Lower lobe of right lung (tissue), 2 donors: Measurements from ENCODE around the gene CTAG2. TPM values are rescaled to one million over a fixed set of nuclear protein-coding genes. Genes with fewer than 3 reads are reported as not detected.

Experiments
- ATAC-seq, 2 donors: fragments of 200-7000 bp; cut with Tn5 transposase; one replicate each; pipeline ENCODE4 v1.9.1; 2020 to 2022; ENCODE audit warnings: mild to moderate bottlenecking in 2 of 2, moderate library complexity in 2 of 2
- DNase-seq: peaks from one replicate; pipeline ENCODE4 v3.0.0-alpha.2; 2020
- H3K27ac ChIP-seq: fragments of 200-600 bp; one replicate; pipeline ENCODE4 v1.8.0; 2022
- H3K27me3 ChIP-seq: fragments of 200-600 bp; one replicate; pipeline ENCODE4 v1.8.0; 2022; ENCODE audit warnings: low read depth
- H3K36me3 ChIP-seq: fragments of 200-600 bp; one replicate; pipeline ENCODE4 v1.8.0; 2022; ENCODE audit warnings: mild to moderate bottlenecking
- H3K4me1 ChIP-seq: fragments of 200-600 bp; one replicate; pipeline ENCODE4 v1.8.0; 2022
- H3K4me3 ChIP-seq: fragments of 200-600 bp; one replicate; pipeline ENCODE4 v1.8.0; 2022; ENCODE audit warnings: mild to moderate bottlenecking
- H3K9me3 ChIP-seq: fragments of 200-600 bp; one replicate; pipeline ENCODE4 v1.8.0; 2022
- intact Hi-C: fragments of 100-400 bp; cut with DNase I; formaldehyde crosslinking; loops from one replicate; pipeline ENCODE4 v1.11.0; 2022
- total RNA-seq: library from RNA; stranded (reverse); fragmentation: NEBNext Ultra II Directional; extraction: Animal tissue kit (Norgen Biotek cat#: 25700); gene quantifications from one replicate; pipeline ENCODE4 v1.2.1, GENCODE V29; 2021
- TF ChIP-seq, protein P1 (sequence below): fragments of 200-600 bp; IDR thresholded peaks from one replicate; pipeline ENCODE4 v1.8.0; 2022; ENCODE audit warnings: antibody characterized with exemption, mild to moderate bottlenecking
- donor health status: DM: no; HTN: yes; CAD: no; lungs with severe emphysema.

CTAG2 gene
- total RNA-seq, 1 donor from 2014 or later: not detected

DNA sequence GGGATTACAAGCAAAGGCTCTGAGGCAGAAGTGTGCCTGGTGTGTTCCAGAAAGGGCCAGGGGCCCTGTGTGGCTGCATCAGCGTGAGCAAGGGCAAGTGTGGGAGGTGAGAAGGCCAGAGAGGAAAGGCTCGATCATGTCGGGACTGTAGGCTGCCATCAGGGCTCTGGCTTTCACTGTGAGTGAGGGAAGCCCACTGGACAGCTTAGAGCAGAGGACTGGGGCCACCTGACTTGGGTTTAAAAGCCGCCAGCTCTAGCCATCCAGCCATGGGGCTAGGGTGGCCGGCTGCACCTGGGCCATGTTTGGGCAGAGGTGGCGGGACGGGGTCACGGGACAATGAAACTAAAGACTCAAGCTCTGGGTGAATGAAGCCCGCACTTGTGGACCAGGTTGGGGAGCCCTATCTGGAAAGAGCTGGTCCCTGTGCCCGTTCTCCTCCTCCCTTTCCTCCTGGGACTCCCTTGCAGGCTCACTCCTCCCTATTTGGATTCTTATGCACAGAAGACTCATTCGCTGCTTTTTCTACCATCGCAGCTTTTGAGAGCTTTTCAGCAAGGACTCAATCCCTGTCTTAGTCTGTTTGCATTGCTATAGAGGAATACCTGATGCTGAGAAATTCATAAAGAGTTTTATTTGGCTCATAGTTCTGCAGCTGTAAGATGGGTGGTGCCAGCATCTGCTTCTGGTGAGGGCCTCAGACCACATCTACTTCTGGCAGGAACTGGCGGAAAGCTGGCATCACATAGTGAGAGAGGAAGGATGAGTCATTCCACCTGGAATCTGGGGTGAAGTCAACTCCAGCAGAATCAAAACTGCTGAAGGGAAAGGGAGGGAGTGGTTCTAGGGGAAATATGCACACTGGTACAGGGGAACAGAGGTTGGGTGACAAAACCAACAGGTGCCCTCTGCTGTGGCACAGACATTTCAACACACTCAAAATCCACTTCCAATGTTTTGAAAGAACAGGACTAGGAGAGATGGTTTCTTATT lies 49.6 kb downstream of the CTAG2 start:
- intact Hi-C loops: no loop called here
- Histone ChIP-seq H3K27me3 (no peaks in the 10 kb centered on the region), H3K36me3 (no peaks in the 10 kb centered on the region), H3K27ac (no peak overlapping the region), H3K4me3 (no peak overlapping the region), H3K4me1 (no peaks in the 10 kb centered on the region), H3K9me3 (no peaks in the 10 kb centered on the region)
- TF ChIP-seq, protein P1, sequence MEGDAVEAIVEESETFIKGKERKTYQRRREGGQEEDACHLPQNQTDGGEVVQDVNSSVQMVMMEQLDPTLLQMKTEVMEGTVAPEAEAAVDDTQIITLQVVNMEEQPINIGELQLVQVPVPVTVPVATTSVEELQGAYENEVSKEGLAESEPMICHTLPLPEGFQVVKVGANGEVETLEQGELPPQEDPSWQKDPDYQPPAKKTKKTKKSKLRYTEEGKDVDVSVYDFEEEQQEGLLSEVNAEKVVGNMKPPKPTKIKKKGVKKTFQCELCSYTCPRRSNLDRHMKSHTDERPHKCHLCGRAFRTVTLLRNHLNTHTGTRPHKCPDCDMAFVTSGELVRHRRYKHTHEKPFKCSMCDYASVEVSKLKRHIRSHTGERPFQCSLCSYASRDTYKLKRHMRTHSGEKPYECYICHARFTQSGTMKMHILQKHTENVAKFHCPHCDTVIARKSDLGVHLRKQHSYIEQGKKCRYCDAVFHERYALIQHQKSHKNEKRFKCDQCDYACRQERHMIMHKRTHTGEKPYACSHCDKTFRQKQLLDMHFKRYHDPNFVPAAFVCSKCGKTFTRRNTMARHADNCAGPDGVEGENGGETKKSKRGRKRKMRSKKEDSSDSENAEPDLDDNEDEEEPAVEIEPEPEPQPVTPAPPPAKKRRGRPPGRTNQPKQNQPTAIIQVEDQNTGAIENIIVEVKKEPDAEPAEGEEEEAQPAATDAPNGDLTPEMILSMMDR: no peak
- DNase-seq (no peak), ATAC-seq (peak; percentile 69 to 72)

DNA sequence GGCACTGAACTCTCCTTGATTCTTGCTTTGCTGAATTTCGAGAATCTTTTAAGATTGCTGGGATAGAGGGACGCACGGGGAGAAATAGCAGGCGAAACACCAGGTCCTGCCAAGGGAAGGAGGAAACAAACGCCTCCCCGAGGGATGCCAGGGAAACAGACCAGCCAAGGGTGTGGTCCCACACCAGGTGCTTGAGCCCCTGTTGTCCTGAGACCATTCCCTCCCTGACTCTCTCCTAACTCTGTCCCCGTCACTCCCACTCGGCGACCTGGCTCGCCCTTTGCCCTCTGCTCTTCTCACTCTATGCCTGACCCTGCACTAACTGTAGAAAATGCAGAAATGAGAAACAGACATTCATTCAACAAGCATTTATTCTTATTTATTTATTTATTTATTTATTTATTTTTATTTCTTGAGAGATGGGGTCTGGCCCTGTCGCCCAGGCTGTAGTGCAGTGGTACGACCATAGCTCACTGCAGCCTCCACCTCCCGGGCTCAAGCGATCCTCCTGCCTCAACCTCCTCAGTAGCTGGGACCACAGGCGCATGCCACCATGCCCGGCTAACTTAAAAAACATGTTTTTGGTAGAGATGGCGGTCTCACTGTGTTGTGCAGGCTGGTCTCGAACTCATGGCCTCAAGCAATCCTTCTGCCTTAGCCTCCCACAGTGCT lies 50.5 kb downstream of the CTAG2 start:
- no peaks in the 10 kb centered on the region for H3K36me3 ChIP-seq
- H3K27ac ChIP-seq: no peak overlapping the region
- no peaks in the 10 kb centered on the region for H3K27me3 ChIP-seq
- no peaks in the 10 kb centered on the region for H3K4me1 ChIP-seq
- TF ChIP-seq, protein P1: no peak
- intact Hi-C loops: no loop called here
- ATAC-seq (no peak), DNase-seq (no peak)
- H3K4me3 ChIP-seq: no peak overlapping the region
- no peaks in the 10 kb centered on the region for H3K9me3 ChIP-seq

DNA sequence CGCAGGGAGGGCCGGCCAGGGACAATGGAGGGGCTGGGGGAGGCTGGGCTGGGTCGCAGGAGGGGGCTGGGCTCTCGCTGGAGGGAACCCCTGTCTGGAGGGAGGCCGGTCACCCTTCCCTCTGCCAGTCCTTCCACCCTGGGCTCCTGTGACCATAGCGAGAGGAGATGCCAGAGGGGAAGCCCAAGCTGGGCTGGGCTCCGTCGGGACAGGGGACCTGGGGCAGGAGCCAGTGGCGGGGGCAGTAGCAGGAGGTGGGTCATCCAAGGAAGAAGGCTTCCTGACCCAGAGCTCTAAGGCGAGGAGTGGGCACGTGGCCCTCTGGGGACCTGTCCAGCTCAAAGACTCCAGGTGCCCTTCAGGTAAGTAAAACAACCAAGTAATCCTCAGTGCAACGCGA lies 51.2 kb downstream of the CTAG2 start:
- Histone ChIP-seq H3K9me3 (no peaks in the 10 kb centered on the region), H3K4me1 (no peaks in the 10 kb centered on the region), H3K27me3 (no peaks in the 10 kb centered on the region), H3K27ac (no peak overlapping the region), H3K4me3 (no peak overlapping the region), H3K36me3 (no peaks in the 10 kb centered on the region)
- ATAC-seq: no peak
- intact Hi-C loops: no loop called here
- TF ChIP-seq, protein P1: no peak
- DNase-seq: no peak

Other genes starting within 250 kb of the CTAG2 start
- gene DNASE1L1, start 244.3 kb downstream of the CTAG2 start, total RNA-seq: 36.1 TPM
- gene TAFAZZIN, start 242.0 kb downstream of the CTAG2 start, total RNA-seq: 47.8 TPM
- 235 TPM for gene ATP6AP1, start 224.9 kb downstream of the CTAG2 start, total RNA-seq
- gene GDI1, start 216.4 kb downstream of the CTAG2 start, total RNA-seq: 111 TPM
- 77.5 TPM for gene FAM50A, start 209.4 kb downstream of the CTAG2 start, total RNA-seq
- gene PLXNA3, start 195.3 kb downstream of the CTAG2 start, total RNA-seq: 49.0 TPM
- gene LAGE3, start 174.3 kb downstream of the CTAG2 start, total RNA-seq: 20.4 TPM
- 34.0 TPM for gene UBL4A, start 167.0 kb downstream of the CTAG2 start, total RNA-seq
- gene SLC10A3, start 162.9 kb downstream of the CTAG2 start, total RNA-seq: 20.2 TPM
- gene FAM3A, start 137.3 kb downstream of the CTAG2 start, total RNA-seq: 39.7 TPM
- 80.2 TPM for gene G6PD, start 106.7 kb downstream of the CTAG2 start, total RNA-seq
- gene IKBKG, start 106.0 kb downstream of the CTAG2 start, total RNA-seq: 31.4 TPM
- gene CTAG1A, start 68.4 kb downstream of the CTAG2 start, total RNA-seq: not detected
- gene CTAG1B, start 34.3 kb downstream of the CTAG2 start, total RNA-seq: not detected
- gene GAB3, start 97.5 kb upstream of the CTAG2 start, total RNA-seq: 17.4 TPM
- gene DKC1, start 109.3 kb upstream of the CTAG2 start, total RNA-seq: 26.1 TPM
- 57.0 TPM for gene MPP1, start 151.9 kb upstream of the CTAG2 start, total RNA-seq
- gene SMIM9, start 181.1 kb upstream of the CTAG2 start, total RNA-seq: not detected
- 39.6 TPM for gene F8A1, start 232.8 kb upstream of the CTAG2 start, total RNA-seq